GM19025 (cell line): ENCODE data around the gene ZFHX3.

ENCODE experiments used
- ATAC-seq: cut with Tn5 transposase; IDR thresholded peaks from one replicate; pipeline ENCODE4 v1.9.1; 2021; ENCODE audit warnings: mild to moderate bottlenecking, low read depth, moderate library complexity; ENCODE audit not compliant: unreplicated experiment

The ZFHX3 gene

GRCh38 chr16:73068541-73069401 lies 20.8 kb upstream of the ZFHX3 start:
- no peak for ATAC-seq

GRCh38 chr16:73067671-73068540 lies 20.0 kb upstream of the ZFHX3 start:
- ATAC-seq: no peak

- no peak for ATAC-seq
Measured at GRCh38 chr16:73066927-73067670, 19.2 kb upstream of the ZFHX3 start.

- ATAC-seq: no peak
Measured at GRCh38 chr16:73066331-73066926, 18.5 kb upstream of the ZFHX3 start.

GRCh38 chr16:73065632-73066330 lies 17.9 kb upstream of the ZFHX3 start:
- no peak for ATAC-seq

GRCh38 chr16:73064994-73065545 lies 17.1 kb upstream of the ZFHX3 start:
- ATAC-seq: no peak

- ATAC-seq: no peak
Measured at GRCh38 chr16:73064212-73064993, 16.5 kb upstream of the ZFHX3 start.

- ATAC-seq: no peak
Measured at GRCh38 chr16:73063854-73064211, 15.9 kb upstream of the ZFHX3 start.

- no peak for ATAC-seq
Measured at GRCh38 chr16:73062743-73063733, 15.1 kb upstream of the ZFHX3 start.

GRCh38 chr16:73062001-73062616 lies 14.2 kb upstream of the ZFHX3 start:
- no peak for ATAC-seq

- no peak for ATAC-seq
Measured at GRCh38 chr16:73060892-73061490, 13.1 kb upstream of the ZFHX3 start.

GRCh38 chr16:73059779-73060615 lies 12.1 kb upstream of the ZFHX3 start:
- ATAC-seq: no peak

GRCh38 chr16:73058616-73059409 lies 10.9 kb upstream of the ZFHX3 start:
- peak; percentile 30 for ATAC-seq

- ATAC-seq: peak; percentile 78
Measured at GRCh38 chr16:73058221-73058615, 10.3 kb upstream of the ZFHX3 start.
